Frontal cortex (tissue), 4 donors: Measurements from ENCODE around the gene ADAMTS12. TPM values are rescaled to one million over a fixed set of nuclear protein-coding genes. Genes with fewer than 3 reads are reported as not detected.
"Not testable (repeated sequence)": the region's sequence is repeated elsewhere in the genome, so short reads cannot be mapped to it uniquely, and the experiment has no call there.

Experiments
- DNase-seq, 2 donors: peaks; one replicate each; pipeline ENCODE4 v3.0.0; 2012; ENCODE audit warnings: low spot score in 2 of 2
- FAIRE-seq: peaks from 2 replicates; lab custom pipeline; 2012; peaks lifted over from hg19 to GRCh38; lab: Jason Lieb, UNC
- total RNA-seq: library from RNA; depleted of rRNA; stranded (reverse); fragments of >200 nt; gene quantifications from one replicate; pipeline ENCODE4 v1.2.3, GENCODE V29; 2014
- donor health status: control.
- donor health status: control.
- donor health status: control.

The ADAMTS12 gene
- 1.2 TPM for total RNA-seq

- peak in 1 of 2 donors; percentile 16 for DNase-seq
- FAIRE-seq = no peak
Observed at GRCh38 chr5:33891788-33892619, at the start of gene ADAMTS12. TSS of gene ADAMTS12 (minus strand) at chr5:33891990. CDS start at chr5:33891856, 134 bp downstream.

GRCh38 chr5:33941090-33941489 lies 49.3 kb upstream of the ADAMTS12 start:
- DNase-seq (no peak), FAIRE-seq (no peak)

- FAIRE-seq (no peak), DNase-seq (no peak)
Observed at GRCh38 chr5:33939556-33940262, 47.9 kb upstream of the ADAMTS12 start.

GRCh38 chr5:33938881-33939280 lies 47.1 kb upstream of the ADAMTS12 start:
- no peak for FAIRE-seq
- DNase-seq = no peak

- no peak for FAIRE-seq
- no peak for DNase-seq
Observed at GRCh38 chr5:33938507-33938796, 46.7 kb upstream of the ADAMTS12 start.

- FAIRE-seq = no peak
- no peak for DNase-seq
Observed at GRCh38 chr5:33937707-33938506, 46.1 kb upstream of the ADAMTS12 start.

- DNase-seq (no peak), FAIRE-seq (no peak)
Observed at GRCh38 chr5:33937017-33937706, 45.4 kb upstream of the ADAMTS12 start.

GRCh38 chr5:33936381-33937016 lies 44.7 kb upstream of the ADAMTS12 start, which contains the start of gene RXFP3:
TSS of gene RXFP3 (plus strand) at chr5:33936386. CDS start at chr5:33936741, 355 bp downstream.
- DNase-seq (no peak), FAIRE-seq (no peak)

GRCh38 chr5:33936004-33936380 lies 44.2 kb upstream of the ADAMTS12 start:
- DNase-seq = peak; percentile 46 to 55
- no peak for FAIRE-seq

- FAIRE-seq (no peak), DNase-seq (no peak)
Observed at GRCh38 chr5:33934176-33934575, 42.4 kb upstream of the ADAMTS12 start.

- FAIRE-seq (no peak), DNase-seq (no peak)
Observed at GRCh38 chr5:33933723-33934169, 42.0 kb upstream of the ADAMTS12 start.

GRCh38 chr5:33931136-33931535 lies 39.3 kb upstream of the ADAMTS12 start:
- DNase-seq (no peak), FAIRE-seq (no peak)

- DNase-seq (no peak), FAIRE-seq (no peak)
Observed at GRCh38 chr5:33929925-33930690, 38.3 kb upstream of the ADAMTS12 start.

- DNase-seq = no peak
- no peak for FAIRE-seq
Observed at GRCh38 chr5:33928283-33928682, 36.5 kb upstream of the ADAMTS12 start.

- DNase-seq (no peak), FAIRE-seq (no peak)
Observed at GRCh38 chr5:33927685-33928084, 35.9 kb upstream of the ADAMTS12 start.

- FAIRE-seq = no peak
Observed at GRCh38 chr5:33925278-33925677, 33.5 kb upstream of the ADAMTS12 start.

GRCh38 chr5:33921002-33921401 lies 29.2 kb upstream of the ADAMTS12 start:
- DNase-seq (no peak), FAIRE-seq (no peak)

More at GRCh38 chr5:33925278-33925677, 33.5 kb upstream of the ADAMTS12 start:
- no peak for DNase-seq

- DNase-seq, FAIRE-seq: not testable (repeated sequence)
Observed at GRCh38 chr5:33914844-33915243, 23.1 kb upstream of the ADAMTS12 start.

GRCh38 chr5:33906248-33906647 lies 14.5 kb upstream of the ADAMTS12 start:
- FAIRE-seq, DNase-seq: not testable (repeated sequence)
